GM21529 (cell line): ENCODE results near the gene IL23A.
"Not testable (repeated sequence)": the region's sequence is repeated elsewhere in the genome, so short reads cannot be mapped to it uniquely, and the experiment has no call there.

ENCODE experiments used
- ATAC-seq: cut with Tn5 transposase; IDR thresholded peaks from one replicate; pipeline ENCODE4 v1.9.1; 2021; ENCODE audit not compliant: unreplicated experiment

Gene IL23A

GRCh38 chr12:56338308-56339157 lies at the start of gene IL23A:
Gene IL23A (plus strand): TSS chr12:56338884. CDS start chr12:56339045, 161 bp downstream.
- ATAC-seq = peak; percentile 33

GRCh38 chr12:56293795-56294194 lies 44.9 kb upstream of the IL23A start:
- no peak for ATAC-seq

- no peak for ATAC-seq
Observed at GRCh38 chr12:56296295-56296694, 42.4 kb upstream of the IL23A start.

- ATAC-seq = no peak
Observed at GRCh38 chr12:56297400-56297799, 41.3 kb upstream of the IL23A start.

- ATAC-seq = no peak
Observed at GRCh38 chr12:56298828-56299227, 39.9 kb upstream of the IL23A start.

- peak; percentile 1 for ATAC-seq
Observed at GRCh38 chr12:56299308-56299852, 39.3 kb upstream of the IL23A start.

- ATAC-seq = peak; percentile 93
Observed at GRCh38 chr12:56299853-56300643, 38.6 kb upstream of the IL23A start, which contains the start of gene CS. Gene CS (minus strand): TSS chr12:56300330. CDS start chr12:56300201, 129 bp downstream.

- ATAC-seq = no peak
Observed at GRCh38 chr12:56300644-56301464, 37.8 kb upstream of the IL23A start.

- no peak for ATAC-seq
Observed at GRCh38 chr12:56304276-56304675, 34.4 kb upstream of the IL23A start.

- ATAC-seq = no peak
Observed at GRCh38 chr12:56304872-56305590, 33.7 kb upstream of the IL23A start.

GRCh38 chr12:56307221-56307965 lies 31.3 kb upstream of the IL23A start:
- ATAC-seq = no peak

GRCh38 chr12:56308714-56309113 lies 30.0 kb upstream of the IL23A start:
- ATAC-seq = no peak

- ATAC-seq = no peak
Observed at GRCh38 chr12:56311003-56311402, 27.7 kb upstream of the IL23A start.

- no peak for ATAC-seq
Observed at GRCh38 chr12:56315249-56315621, 23.4 kb upstream of the IL23A start.

- ATAC-seq = peak; percentile 88
Observed at GRCh38 chr12:56315622-56316473, 22.8 kb upstream of the IL23A start, which contains the start of gene CNPY2. Gene CNPY2 (minus strand): TSS chr12:56315988. CDS start chr12:56315217, 771 bp downstream.

GRCh38 chr12:56317675-56318074 lies 21.0 kb upstream of the IL23A start:
- no peak for ATAC-seq

GRCh38 chr12:56321027-56321426 lies 17.7 kb upstream of the IL23A start:
- no peak for ATAC-seq

GRCh38 chr12:56321610-56322009 lies 17.1 kb upstream of the IL23A start:
- not testable (repeated sequence) for ATAC-seq
